Fibroblast of villous mesenchyme (primary cell): ENCODE data around the gene MAP3K12. TPM values are rescaled to one million over a fixed set of nuclear protein-coding genes. Genes with fewer than 3 reads are reported as not detected.

Experiments used
- DNase-seq: peaks from one replicate; pipeline ENCODE4 v3.0.0-alpha.2; 2010; ENCODE audit warnings: low read depth
- H3K4me3 ChIP-seq: 2 replicates; pipeline ENCODE4 v1.5.1; 2011; ENCODE audit warnings: low read depth, mild to moderate bottlenecking, low read length
- total RNA-seq: library from RNA; depleted of rRNA; stranded (reverse); fragments of >200 nt; gene quantifications from 2 replicates; pipeline ENCODE4 v1.2.3, GENCODE V29; 2012
- TF ChIP-seq, protein P1 (sequence below): IDR thresholded peaks from 2 replicates; pipeline ENCODE4 v1.5.1; 2012; ENCODE audit warnings: low read depth, mild to moderate bottlenecking, low read length; ENCODE audit not compliant: insufficient read depth

MAP3K12 gene
- total RNA-seq, 1 donor, result 41.0 TPM

DNA sequence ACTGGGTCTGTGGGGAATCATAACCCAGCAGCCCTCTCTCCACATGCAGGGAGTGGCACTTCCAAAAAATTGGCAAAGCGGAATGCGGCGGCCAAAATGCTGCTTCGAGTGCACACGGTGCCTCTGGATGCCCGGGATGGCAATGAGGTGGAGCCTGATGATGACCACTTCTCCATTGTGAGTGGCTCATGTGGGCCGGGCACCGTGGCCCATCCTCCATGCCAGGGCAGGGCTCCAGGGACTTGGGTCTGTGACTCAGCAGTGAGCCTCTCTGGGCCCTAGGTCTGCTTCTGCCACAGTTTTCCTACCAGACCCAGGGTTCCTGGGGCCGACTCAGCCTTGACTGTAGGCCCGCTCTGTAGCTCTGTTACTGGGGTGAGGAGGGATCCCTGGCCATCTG is 5.8 kb upstream of the MAP3K12 start:
- TF ChIP-seq, protein P1, sequence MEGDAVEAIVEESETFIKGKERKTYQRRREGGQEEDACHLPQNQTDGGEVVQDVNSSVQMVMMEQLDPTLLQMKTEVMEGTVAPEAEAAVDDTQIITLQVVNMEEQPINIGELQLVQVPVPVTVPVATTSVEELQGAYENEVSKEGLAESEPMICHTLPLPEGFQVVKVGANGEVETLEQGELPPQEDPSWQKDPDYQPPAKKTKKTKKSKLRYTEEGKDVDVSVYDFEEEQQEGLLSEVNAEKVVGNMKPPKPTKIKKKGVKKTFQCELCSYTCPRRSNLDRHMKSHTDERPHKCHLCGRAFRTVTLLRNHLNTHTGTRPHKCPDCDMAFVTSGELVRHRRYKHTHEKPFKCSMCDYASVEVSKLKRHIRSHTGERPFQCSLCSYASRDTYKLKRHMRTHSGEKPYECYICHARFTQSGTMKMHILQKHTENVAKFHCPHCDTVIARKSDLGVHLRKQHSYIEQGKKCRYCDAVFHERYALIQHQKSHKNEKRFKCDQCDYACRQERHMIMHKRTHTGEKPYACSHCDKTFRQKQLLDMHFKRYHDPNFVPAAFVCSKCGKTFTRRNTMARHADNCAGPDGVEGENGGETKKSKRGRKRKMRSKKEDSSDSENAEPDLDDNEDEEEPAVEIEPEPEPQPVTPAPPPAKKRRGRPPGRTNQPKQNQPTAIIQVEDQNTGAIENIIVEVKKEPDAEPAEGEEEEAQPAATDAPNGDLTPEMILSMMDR, result no peak
- H3K4me3 ChIP-seq, result no peak overlapping the region
- DNase-seq, result no peak

DNA sequence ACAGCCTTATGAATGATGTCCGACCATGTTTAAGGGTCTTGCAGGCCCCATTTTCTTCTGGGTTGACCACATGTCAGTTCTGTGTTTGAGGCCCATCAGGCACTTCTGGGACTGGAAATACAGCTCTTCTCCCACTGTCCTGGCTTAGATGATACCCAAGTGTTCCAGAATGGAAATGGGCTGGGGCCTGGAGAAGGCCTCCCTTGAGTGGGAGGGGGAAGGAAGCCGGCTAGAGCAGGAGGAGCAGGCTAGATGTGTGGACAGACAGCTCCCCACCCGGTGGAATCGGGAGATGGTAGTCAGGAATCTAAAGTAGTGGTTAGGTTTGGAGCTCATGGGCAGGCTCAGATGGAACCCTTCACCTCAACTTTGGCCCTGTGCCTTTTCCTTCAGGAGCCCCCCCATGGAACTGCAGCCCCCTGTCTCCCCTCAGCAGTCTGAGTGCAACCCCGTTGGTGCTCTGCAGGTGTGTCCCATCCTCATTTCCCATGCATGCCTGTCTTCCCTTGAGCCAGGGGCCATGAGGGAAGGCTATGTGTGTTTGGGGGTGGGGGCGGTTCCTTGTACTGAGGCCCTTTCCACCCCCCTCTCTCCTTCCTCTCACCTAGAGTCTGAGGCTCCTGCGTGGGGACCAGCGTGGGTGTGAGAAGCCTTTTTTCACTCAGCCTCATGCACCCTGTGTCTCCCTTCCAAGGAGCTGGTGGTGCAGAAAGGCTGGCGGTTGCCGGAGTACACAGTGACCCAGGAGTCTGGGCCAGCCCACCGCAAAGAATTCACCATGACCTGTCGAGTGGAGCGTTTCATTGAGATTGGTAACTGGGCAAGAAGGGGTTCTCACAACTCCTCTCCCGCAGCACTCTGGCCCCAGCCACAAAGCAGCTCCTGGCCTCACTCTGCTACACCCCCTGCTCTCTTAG is 5.0 kb upstream of the MAP3K12 start:
- no peak for DNase-seq
- no peak overlapping the region for H3K4me3 ChIP-seq
- TF ChIP-seq, protein P1, result peak; percentile 14

DNA sequence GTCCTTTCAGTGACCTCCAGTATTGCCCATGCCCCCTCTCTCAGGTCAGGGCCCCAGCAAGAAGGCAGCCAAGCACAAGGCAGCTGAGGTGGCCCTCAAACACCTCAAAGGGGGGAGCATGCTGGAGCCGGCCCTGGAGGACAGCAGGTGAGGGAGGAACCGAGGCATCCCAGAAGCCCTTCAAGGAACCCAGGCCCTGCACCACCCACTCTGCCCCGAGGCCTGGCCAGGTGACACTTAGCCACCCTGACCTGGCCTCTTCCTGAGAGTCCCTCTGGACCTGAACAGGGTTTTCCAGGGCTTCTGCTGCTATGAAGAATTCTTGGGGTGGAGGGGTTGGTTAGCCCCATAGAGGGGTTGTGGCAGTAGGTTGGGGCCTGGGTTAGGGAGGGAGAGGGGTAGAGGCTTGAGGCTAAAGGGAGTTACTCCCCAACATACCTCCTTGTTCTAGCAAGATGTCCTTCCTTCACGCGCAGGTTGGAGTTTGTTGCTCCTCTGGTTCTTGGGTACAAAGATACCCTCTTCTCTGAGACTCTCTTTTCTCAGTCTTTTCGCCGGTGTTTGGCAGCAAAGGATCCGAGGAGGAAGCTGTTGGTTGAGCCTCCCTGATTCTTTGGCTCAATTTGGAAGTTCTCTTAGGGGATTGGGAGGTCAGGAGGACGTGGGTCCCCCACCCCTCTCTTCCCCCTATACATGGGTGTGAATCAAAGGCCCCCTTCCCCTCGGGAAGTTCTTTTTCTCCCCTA is 3.9 kb upstream of the MAP3K12 start:
- TF ChIP-seq, protein P1, result no peak
- no peak for DNase-seq
- peak overlapping the region; percentile 15 for H3K4me3 ChIP-seq

DNA sequence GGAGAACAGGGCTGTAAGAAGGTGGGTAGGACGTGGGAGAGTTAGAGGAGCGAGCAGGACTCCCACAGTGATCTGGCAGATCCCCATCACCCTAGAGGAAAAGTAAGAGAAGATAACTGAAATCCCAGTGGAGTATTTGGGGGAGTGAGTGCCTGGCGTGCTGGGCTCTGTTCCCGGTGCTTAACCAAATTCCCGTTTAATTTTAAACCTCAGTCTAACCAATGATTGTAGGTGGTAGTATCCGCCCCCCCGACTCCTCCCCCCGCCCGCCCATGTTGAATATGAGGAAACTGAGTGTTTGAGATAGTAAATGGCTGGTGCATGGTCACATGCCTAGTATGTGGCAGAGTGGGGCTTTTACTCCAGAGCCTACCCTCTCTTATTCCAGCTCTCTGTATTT is 3.1 kb upstream of the MAP3K12 start:
- peak overlapping the region; percentile 73 for H3K4me3 ChIP-seq

DNA sequence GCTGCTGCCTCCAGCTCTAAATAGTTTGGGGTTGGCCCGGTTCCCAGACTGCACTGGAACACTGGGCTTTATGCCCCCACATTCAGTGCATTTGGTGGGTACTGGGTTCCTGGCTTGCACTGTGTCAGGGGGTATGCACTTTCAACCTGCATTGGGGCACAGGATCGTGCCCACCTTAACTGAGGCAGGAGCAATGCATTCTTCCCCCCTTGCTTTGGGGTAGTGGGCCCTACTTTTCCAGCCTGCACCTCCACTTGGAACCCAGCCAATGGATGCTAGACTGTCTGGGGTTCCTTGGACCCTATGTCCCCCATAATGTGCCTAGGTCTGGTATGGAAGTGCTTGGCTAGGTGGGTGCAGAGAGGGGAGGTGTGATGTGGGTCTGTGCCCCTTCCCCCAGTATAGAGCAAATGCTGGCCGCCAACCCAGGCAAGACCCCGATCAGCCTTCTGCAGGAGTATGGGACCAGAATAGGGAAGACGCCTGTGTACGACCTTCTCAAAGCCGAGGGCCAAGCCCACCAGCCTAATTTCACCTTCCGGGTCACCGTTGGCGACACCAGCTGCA is 2.4 kb upstream of the MAP3K12 start:
- TF ChIP-seq, protein P1, result no peak
- H3K4me3 ChIP-seq, result peak overlapping the region; percentile 73
- no peak for DNase-seq

More for the DNA sequence above, 3.1 kb upstream of the MAP3K12 start:
- DNase-seq, result peak; percentile 57
- TF ChIP-seq, protein P1, result no peak

- DNase-seq, result peak; percentile 100
- peak within 1 kb of the TSS; percentile 85 for H3K4me3 ChIP-seq
- TF ChIP-seq, protein P1, result no peak
Measured at GRCh38 chr12:53500776-53501614, 1.7 kb upstream of the MAP3K12 start, which contains the start of gene TARBP2. Gene TARBP2, plus strand, starts transcription at chr12:53501283. Its CDS starts 126 bp downstream, at chr12:53501409.
